ENCODE results near the gene RPS6KA4.
A peak's percentile ranks its signal among the peaks of the same experiment; 100 is the strongest.

RPS6KA4 gene

DNA sequence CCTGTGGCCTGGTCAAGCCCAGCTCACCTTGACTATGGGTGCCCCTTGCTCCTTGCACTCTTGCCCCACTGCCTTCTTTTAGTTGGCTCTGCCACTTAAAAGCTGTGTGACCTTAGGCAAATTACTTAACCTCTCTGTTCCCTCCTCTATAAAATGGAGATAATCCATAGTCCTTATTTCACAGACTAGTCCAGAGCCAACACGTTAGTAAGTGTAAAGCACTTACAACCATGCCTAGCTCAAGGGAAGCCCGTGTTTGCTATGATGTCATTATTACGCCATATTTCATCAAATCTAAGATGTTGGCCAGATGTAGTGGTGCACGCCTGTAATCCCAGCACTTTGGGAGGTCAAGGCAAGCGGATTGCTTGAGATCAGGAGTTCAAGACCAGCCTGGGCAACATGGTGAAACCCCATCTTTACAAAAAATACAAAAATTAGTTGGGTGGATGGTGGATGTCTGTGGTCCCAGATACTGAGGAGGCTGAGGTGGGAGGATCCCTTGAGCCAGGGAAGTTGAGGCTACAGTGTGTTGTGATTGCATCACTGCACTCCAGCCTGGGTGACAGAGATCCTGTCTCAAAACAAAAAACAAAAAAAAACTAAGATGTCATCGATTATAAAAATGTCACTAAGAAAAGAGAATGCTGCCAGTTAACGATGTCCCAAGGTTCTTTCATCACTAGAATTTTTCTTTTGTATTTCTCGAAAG, 21.3 kb upstream of the RPS6KA4 start:
- ChIA-PET POLR2A (no interaction called here), CTCF (interaction anchor here (0.9 to 4.0 kb wide), 4 partner anchors 17 to 37 kb away, joined by 3 to 20 read pairs (median 6); partner anchors contain the start of genes CATSPERZ, ESRRA, PRDX5 and TRMT112)
- DNase-seq (ENCODE audit: extremely low spot score): no peak
- TF ChIP-seq, protein P1, sequence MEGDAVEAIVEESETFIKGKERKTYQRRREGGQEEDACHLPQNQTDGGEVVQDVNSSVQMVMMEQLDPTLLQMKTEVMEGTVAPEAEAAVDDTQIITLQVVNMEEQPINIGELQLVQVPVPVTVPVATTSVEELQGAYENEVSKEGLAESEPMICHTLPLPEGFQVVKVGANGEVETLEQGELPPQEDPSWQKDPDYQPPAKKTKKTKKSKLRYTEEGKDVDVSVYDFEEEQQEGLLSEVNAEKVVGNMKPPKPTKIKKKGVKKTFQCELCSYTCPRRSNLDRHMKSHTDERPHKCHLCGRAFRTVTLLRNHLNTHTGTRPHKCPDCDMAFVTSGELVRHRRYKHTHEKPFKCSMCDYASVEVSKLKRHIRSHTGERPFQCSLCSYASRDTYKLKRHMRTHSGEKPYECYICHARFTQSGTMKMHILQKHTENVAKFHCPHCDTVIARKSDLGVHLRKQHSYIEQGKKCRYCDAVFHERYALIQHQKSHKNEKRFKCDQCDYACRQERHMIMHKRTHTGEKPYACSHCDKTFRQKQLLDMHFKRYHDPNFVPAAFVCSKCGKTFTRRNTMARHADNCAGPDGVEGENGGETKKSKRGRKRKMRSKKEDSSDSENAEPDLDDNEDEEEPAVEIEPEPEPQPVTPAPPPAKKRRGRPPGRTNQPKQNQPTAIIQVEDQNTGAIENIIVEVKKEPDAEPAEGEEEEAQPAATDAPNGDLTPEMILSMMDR (IDR thresholded peaks at IDR 0.05; ENCODE audit: control extremely low read depth, extremely low read depth, low read depth, missing control alignments): no peak

GRCh38 chr11:64338716-64339115, 20.2 kb upstream of the RPS6KA4 start:
- ChIA-PET POLR2A (no interaction called here), CTCF (interaction anchor here (1.3 to 2.8 kb wide), 3 partner anchors 16 to 34 kb away, joined by 4 to 8 read pairs (median 8); partner anchors contain the start of genes ESRRA, PRDX5 and TRMT112)
- TF ChIP-seq, protein P1 (IDR thresholded peaks at IDR 0.05; ENCODE audit: control extremely low read depth, extremely low read depth, low read depth, missing control alignments): no peak
- no peak for DNase-seq (ENCODE audit: extremely low spot score)

DNA sequence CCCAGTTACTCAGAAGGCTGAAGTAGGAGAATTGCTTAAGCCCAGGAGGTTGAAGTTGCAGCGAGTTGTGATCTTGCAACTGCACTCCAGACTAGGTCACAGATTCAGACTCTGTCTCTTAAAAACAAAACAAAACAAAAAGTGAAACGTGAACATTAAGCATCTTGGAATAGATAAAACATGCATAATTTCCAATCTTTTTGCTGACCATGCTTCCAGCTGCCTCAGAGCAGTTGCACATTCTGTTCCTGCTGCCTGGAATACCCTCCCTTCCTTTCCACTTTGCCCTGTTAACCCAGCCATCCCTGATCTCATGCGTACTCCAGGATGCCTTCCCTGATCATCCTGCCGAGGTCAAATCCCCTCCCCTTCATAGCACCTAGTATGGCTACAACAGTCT, 19.7 kb upstream of the RPS6KA4 start:
- ChIA-PET POLR2A (interaction anchor here (1.4 kb wide), 1 partner anchor 7 kb away, joined by 4 read pairs; no protein-coding TSS in a partner anchor), CTCF (interaction anchor here (1.7 to 7.5 kb wide), 4 partner anchors 7 to 34 kb away, joined by 8 to 81 read pairs (median 29); partner anchors contain the start of genes ESRRA, PRDX5 and TRMT112)
- no peak for DNase-seq (ENCODE audit: extremely low spot score)
- TF ChIP-seq, protein P1 (IDR thresholded peaks at IDR 0.05; ENCODE audit: control extremely low read depth, extremely low read depth, low read depth, missing control alignments): no peak

DNA sequence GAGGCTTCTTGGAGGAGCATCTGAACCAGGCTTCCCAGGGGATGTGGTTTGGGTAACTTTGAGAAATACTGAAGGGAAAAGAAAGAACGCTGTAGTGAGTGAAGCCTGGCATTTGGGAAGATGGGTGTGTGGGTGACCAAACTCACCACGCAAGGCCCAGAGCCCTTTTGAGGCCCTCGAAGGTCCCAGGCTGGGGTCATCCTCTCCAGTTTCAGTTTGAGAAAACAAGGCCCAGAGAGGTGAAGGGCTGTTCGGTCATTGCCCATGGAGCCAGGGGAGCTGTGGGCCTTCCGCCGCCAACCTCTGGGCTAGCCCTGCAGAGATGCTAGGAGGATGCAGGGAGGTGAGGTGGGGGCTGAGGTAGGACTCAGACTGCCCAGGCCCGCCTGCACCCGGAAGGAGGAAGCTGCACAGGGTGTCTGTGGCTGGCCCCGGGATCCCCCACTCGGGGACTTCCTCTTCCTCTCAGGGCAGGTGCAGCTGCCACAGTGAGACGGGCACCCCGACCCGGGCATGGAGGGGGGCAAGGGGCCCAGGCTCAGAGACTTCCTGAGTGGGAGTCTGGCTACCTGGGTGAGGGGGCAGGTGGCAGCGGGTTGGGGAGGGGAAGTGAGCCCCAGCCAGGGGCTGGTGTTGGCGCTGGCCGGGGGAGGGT, 19.1 kb upstream of the RPS6KA4 start, which contains the start of gene CCDC88B:
TSS of gene CCDC88B (plus strand) at position 451 of the 655 bp plus-strand sequence. CDS start at position 514, 63 bp downstream.
- ChIA-PET CTCF (interaction anchor here (0.6 to 7.5 kb wide), 5 partner anchors 7 to 38 kb away, joined by 4 to 81 read pairs (median 10); partner anchors contain the start of genes PRDX5 and TRMT112), POLR2A (interaction anchor here (0.5 to 1.4 kb wide), 2 partner anchors 8 to 156 kb away, joined by 4 to 11 read pairs; no protein-coding TSS in a partner anchor)
- peak; percentile 89 for DNase-seq (ENCODE audit: extremely low spot score)
- TF ChIP-seq, protein P1 (IDR thresholded peaks at IDR 0.05; ENCODE audit: control extremely low read depth, extremely low read depth, low read depth, missing control alignments): no peak

DNA sequence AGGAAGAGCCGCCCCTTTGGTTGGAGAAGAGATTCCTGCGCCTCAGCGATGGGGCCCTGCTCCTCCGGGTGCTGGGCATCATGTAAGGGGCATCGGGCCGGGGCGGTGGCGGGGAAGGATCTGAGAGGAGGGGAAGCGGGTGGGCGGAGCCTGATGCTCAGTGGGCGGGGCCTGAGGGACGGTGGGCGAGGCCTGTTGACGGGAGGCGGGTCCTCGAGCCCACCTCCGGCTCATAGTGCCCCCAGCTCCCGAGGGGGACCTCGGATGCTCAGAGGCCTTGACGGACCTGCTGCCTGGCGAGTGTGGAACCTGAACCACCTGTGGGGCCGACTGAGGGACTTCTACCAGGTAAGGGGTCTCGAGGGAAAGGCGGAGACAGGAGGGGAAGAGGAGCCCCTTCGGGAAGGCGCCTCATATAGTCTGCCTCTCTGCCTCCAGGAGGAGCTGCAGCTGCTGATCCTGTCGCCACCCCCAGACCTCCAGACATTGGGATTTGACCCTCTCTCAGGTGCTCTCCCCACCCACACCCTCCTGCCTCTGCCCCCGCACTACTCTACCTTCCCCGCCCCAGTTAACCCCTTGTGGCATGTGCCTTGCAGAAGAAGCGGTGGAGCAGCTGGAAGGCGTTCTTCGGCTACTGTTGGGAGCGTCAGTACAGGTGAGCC, 18.2 kb upstream of the RPS6KA4 start:
- TF ChIP-seq, protein P1 (IDR thresholded peaks at IDR 0.05; ENCODE audit: control extremely low read depth, extremely low read depth, low read depth, missing control alignments): no peak
- POLR2A ChIA-PET: interaction anchor here (1.4 kb wide), 1 partner anchor 9 kb away, joined by 4 read pairs; no protein-coding TSS in a partner anchor
- CTCF ChIA-PET: interaction anchor here (1.0 to 7.5 kb wide), 7 partner anchors 8 to 39 kb away, joined by 3 to 81 read pairs (median 11); partner anchors contain the start of genes PRDX5 and TRMT112
- peak; percentile 83 for DNase-seq (ENCODE audit: extremely low spot score)

- no peak for DNase-seq (ENCODE audit: extremely low spot score)
- ChIA-PET POLR2A (no interaction called here), CTCF (interaction anchor here (1.0 to 7.5 kb wide), 7 partner anchors 9 to 40 kb away, joined by 3 to 81 read pairs (median 11); partner anchors contain the start of genes PRDX5 and TRMT112)
- TF ChIP-seq, protein P1 (IDR thresholded peaks at IDR 0.05; ENCODE audit: control extremely low read depth, extremely low read depth, low read depth, missing control alignments): no peak
Measured at GRCh38 chr11:64341429-64341828, 17.5 kb upstream of the RPS6KA4 start.

Data from GM10248 (cell line).